Loucy (cell line): ENCODE results near the gene BROX.

Source experiments
- H2AFZ ChIP-seq: fragments of 200-600 bp; sonication (generic); 2 replicates; pipeline ENCODE4 v1.6.0; 2016; ENCODE audit warnings: antibody characterized with exemption, mild to moderate bottlenecking, low read length, moderate library complexity
- H3F3A ChIP-seq: fragments of 200-600 bp; 2 replicates; pipeline ENCODE4 v1.6.0; 2016; ENCODE audit warnings: antibody characterized with exemption, low read depth, mild to moderate bottlenecking
- H3K27me3 ChIP-seq: fragments of 200-600 bp; sonication (generic); 2 replicates; pipeline ENCODE4 v1.6.1; 2014; ENCODE audit warnings: low read length, mild to moderate bottlenecking; ENCODE audit not compliant: insufficient read depth, poor library complexity, severe bottlenecking
- H3K36me3 ChIP-seq: fragments of 200-600 bp; sonication (generic); 2 replicates; pipeline ENCODE4 v1.6.1; 2016; ENCODE audit warnings: low read length; ENCODE audit not compliant: insufficient read depth
- H3K4me1 ChIP-seq: fragments of 200-600 bp; sonication (generic); 2 replicates; pipeline ENCODE4 v1.5.1; 2014; ENCODE audit warnings: low read length, mild to moderate bottlenecking; ENCODE audit not compliant: insufficient read depth, poor library complexity, severe bottlenecking
- H3K4me2 ChIP-seq: fragments of 200-600 bp; sonication (generic); 2 replicates; pipeline ENCODE4 v1.6.0; 2014; ENCODE audit warnings: antibody characterized with exemption, low read length, low read depth, mild to moderate bottlenecking; ENCODE audit not compliant: poor library complexity, severe bottlenecking
- H3K4me3 ChIP-seq: fragments of 200-600 bp; sonication (generic); 2 replicates; pipeline ENCODE4 v1.5.1; 2014; ENCODE audit warnings: low read length, mild to moderate bottlenecking, mixed read lengths; ENCODE audit not compliant: poor library complexity, severe bottlenecking
- H3K79me2 ChIP-seq: fragments of 200-600 bp; sonication (generic); 2 replicates; pipeline ENCODE4 v1.6.1; 2014; ENCODE audit warnings: low read length; ENCODE audit not compliant: insufficient read depth
- H3K9ac ChIP-seq: fragments of 200-600 bp; sonication (generic); 2 replicates; pipeline ENCODE4 v1.6.0; 2014; ENCODE audit warnings: mild to moderate bottlenecking, low read depth, low read length, moderate library complexity; ENCODE audit not compliant: poor library complexity, severe bottlenecking
- H3K9me2 ChIP-seq: fragments of 200-600 bp; sonication (generic); replicated peaks from 2 replicates; pipeline ENCODE4 v1.6.1; 2016; ENCODE audit warnings: low read depth, low read length, mixed read lengths
- H3K9me3 ChIP-seq: fragments of 200-600 bp; sonication (generic); 2 replicates; pipeline ENCODE4 v1.6.1; 2014; ENCODE audit warnings: mild to moderate bottlenecking, antibody characterized with exemption, low read length, low read depth; ENCODE audit not compliant: insufficient read depth
- H4K20me1 ChIP-seq: fragments of 200-600 bp; sonication (generic); 2 replicates; pipeline ENCODE4 v1.6.0; 2014; ENCODE audit warnings: antibody characterized with exemption, low read length, mild to moderate bottlenecking; ENCODE audit not compliant: insufficient read depth, poor library complexity, severe bottlenecking
- EZH2phosphoT487 ChIP-seq: fragments of 200-600 bp; IDR thresholded peaks from 2 replicates; pipeline ENCODE4 v1.6.1; 2018; ENCODE audit warnings: antibody characterized with exemption, mild to moderate bottlenecking, moderate library complexity, borderline replicate concordance
- TF ChIP-seq, protein P1 (sequence below): fragments of 200-600 bp; sonication (generic); conservative IDR thresholded peaks from 2 replicates; pipeline ENCODE4 v1.5.1; 2014; ENCODE audit warnings: mild to moderate bottlenecking, antibody characterized with exemption, low read length

Gene BROX

DNA sequence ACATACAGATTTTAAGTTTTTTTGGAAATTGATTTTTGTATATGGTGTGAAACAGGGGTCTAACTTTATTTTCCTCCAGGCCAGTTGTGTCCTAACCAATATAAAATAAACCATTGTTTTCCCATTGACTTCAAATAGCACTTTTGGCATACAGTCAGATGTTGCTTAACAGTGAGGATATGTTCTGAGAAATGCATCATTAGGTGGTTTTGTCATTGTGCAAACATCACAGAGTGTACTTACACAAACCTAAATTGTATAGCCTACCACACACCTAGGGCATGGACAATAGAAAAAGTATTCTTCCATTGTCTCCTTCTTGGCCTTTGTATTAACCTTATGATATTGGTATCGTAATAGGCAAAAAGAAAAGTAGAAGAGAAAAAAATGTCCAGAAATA is 65.1 kb downstream of the BROX start:
- Histone ChIP-seq H3F3A (no peaks in the 10 kb centered on the region), H3K4me2 (no peak overlapping the region), H3K9me3 (no peaks in the 10 kb centered on the region), H3K9me2 (no peaks in the 10 kb centered on the region), H3K36me3 (no peaks in the 10 kb centered on the region), H3K4me3 (no peak overlapping the region), H4K20me1 (no peaks in the 10 kb centered on the region), H2AFZ (no peak overlapping the region), H3K27me3 (peaks cover 4% of the 10 kb centered on the region), H3K9ac (no peak overlapping the region), H3K4me1 (no peaks in the 10 kb centered on the region), H3K79me2 (no peaks in the 10 kb centered on the region)
- TF ChIP-seq EZH2phosphoT487: no peak
- TF ChIP-seq, protein P1, sequence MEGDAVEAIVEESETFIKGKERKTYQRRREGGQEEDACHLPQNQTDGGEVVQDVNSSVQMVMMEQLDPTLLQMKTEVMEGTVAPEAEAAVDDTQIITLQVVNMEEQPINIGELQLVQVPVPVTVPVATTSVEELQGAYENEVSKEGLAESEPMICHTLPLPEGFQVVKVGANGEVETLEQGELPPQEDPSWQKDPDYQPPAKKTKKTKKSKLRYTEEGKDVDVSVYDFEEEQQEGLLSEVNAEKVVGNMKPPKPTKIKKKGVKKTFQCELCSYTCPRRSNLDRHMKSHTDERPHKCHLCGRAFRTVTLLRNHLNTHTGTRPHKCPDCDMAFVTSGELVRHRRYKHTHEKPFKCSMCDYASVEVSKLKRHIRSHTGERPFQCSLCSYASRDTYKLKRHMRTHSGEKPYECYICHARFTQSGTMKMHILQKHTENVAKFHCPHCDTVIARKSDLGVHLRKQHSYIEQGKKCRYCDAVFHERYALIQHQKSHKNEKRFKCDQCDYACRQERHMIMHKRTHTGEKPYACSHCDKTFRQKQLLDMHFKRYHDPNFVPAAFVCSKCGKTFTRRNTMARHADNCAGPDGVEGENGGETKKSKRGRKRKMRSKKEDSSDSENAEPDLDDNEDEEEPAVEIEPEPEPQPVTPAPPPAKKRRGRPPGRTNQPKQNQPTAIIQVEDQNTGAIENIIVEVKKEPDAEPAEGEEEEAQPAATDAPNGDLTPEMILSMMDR: no peak

DNA sequence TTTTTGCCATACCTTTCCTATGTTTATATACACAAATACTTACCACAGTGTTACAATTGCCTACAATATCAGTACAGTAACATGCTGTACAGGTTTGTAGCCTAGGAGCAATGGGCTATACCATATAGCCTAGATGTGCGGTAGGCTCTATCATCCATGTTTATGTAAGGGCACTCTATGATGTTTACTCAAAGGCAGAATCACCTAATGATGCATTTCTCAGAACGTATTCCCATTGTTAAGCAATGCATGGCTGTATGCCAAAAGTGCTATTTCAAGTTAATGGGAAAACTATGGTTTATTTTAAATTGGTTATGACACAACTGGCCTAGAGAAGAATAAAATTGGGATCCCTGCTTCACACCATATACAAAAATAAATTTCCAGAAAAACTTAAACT is 65.6 kb downstream of the BROX start:
- Histone ChIP-seq H3K36me3 (no peaks in the 10 kb centered on the region), H3K27me3 (peaks cover 4% of the 10 kb centered on the region), H3K9me3 (no peaks in the 10 kb centered on the region), H3K4me2 (no peak overlapping the region), H4K20me1 (no peaks in the 10 kb centered on the region), H3K79me2 (no peaks in the 10 kb centered on the region), H3K9me2 (no peaks in the 10 kb centered on the region), H3F3A (no peaks in the 10 kb centered on the region), H3K4me3 (no peak overlapping the region), H2AFZ (no peak overlapping the region), H3K4me1 (no peaks in the 10 kb centered on the region), H3K9ac (no peak overlapping the region)
- TF ChIP-seq EZH2phosphoT487: no peak
- TF ChIP-seq, protein P1: no peak

DNA sequence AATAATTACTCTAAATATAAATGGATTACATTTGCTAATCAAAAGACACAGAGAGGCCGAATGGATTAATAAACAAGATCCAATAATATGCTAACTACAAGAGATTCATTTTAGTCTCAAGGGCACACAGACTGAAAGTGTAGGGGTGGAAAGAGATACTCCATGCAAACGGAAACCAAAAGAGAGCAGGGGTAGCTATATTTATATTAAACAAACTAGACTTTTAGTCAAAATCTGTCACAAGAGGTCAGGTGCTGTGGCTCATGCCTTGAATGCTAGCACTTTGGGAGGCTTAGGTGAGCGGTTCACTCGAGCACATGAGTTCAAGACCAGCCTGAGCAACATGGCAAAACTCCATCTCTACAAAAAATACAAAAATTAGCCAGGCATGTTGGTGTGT is 68.9 kb downstream of the BROX start:
- Histone ChIP-seq H3K9me2 (no peaks in the 10 kb centered on the region), H3K4me3 (no peak overlapping the region), H2AFZ (no peak overlapping the region), H3K36me3 (no peaks in the 10 kb centered on the region), H3K4me2 (no peak overlapping the region), H3K79me2 (no peaks in the 10 kb centered on the region), H3K27me3 (peaks cover 4% of the 10 kb centered on the region), H3K9ac (no peak overlapping the region), H3K4me1 (no peaks in the 10 kb centered on the region), H3K9me3 (no peaks in the 10 kb centered on the region), H3F3A (no peaks in the 10 kb centered on the region), H4K20me1 (no peaks in the 10 kb centered on the region)
- TF ChIP-seq EZH2phosphoT487: no peak
- TF ChIP-seq, protein P1: no peak
